ENCODE data around the gene MAD1L1.
A peak's percentile ranks its signal among the peaks of the same experiment; 100 is the strongest.

Gene MAD1L1

GRCh38 chr7:2108071-2108455 lies 124.7 kb downstream of the MAD1L1 start:
- DNase-seq (ENCODE audit: low spot score): no peak
- peaks cover 13% of the 10 kb centered on the region for H3K4me1 ChIP-seq (ENCODE audit: insufficient read depth, poor library complexity, severe bottlenecking)
- H3K36me3 ChIP-seq (ENCODE audit: low read depth): no peaks in the 10 kb centered on the region
- H3K9me3 ChIP-seq (ENCODE audit: severe bottlenecking): no peaks in the 10 kb centered on the region
- no peak for ATAC-seq (ENCODE audit: low read depth)
- no peak overlapping the region for H3K4me3 ChIP-seq (ENCODE audit: severe bottlenecking)
- H3K27ac ChIP-seq (ENCODE audit: poor library complexity, severe bottlenecking): no peak overlapping the region
- no peaks in the 10 kb centered on the region for H3K27me3 ChIP-seq (ENCODE audit: insufficient read depth, poor library complexity, severe bottlenecking)
- no peak for TF ChIP-seq CTCF (IDR thresholded peaks at IDR 0.05; ENCODE audit: poor library complexity, severe bottlenecking)

- Histone ChIP-seq H3K27me3 (ENCODE audit: insufficient read depth, poor library complexity, severe bottlenecking) (no peaks in the 10 kb centered on the region), H3K27ac (ENCODE audit: poor library complexity, severe bottlenecking) (no peak overlapping the region), H3K9me3 (ENCODE audit: severe bottlenecking) (no peaks in the 10 kb centered on the region), H3K36me3 (ENCODE audit: low read depth) (no peaks in the 10 kb centered on the region), H3K4me3 (ENCODE audit: severe bottlenecking) (no peak overlapping the region), H3K4me1 (ENCODE audit: insufficient read depth, poor library complexity, severe bottlenecking) (peaks cover 13% of the 10 kb centered on the region)
- ATAC-seq (ENCODE audit: low read depth) (no peak), DNase-seq (ENCODE audit: low spot score) (no peak)
- TF ChIP-seq CTCF (IDR thresholded peaks at IDR 0.05; ENCODE audit: poor library complexity, severe bottlenecking): no peak
Observed at GRCh38 chr7:2107386-2108070, 125.2 kb downstream of the MAD1L1 start.

- ATAC-seq (ENCODE audit: low read depth): peak; percentile 82
- peaks cover 13% of the 10 kb centered on the region for H3K4me1 ChIP-seq (ENCODE audit: insufficient read depth, poor library complexity, severe bottlenecking)
- DNase-seq (ENCODE audit: low spot score): peak; percentile 90
- no peak overlapping the region for H3K4me3 ChIP-seq (ENCODE audit: severe bottlenecking)
- no peaks in the 10 kb centered on the region for H3K36me3 ChIP-seq (ENCODE audit: low read depth)
- TF ChIP-seq CTCF (IDR thresholded peaks at IDR 0.05; ENCODE audit: poor library complexity, severe bottlenecking): no peak
- no peaks in the 10 kb centered on the region for H3K27me3 ChIP-seq (ENCODE audit: insufficient read depth, poor library complexity, severe bottlenecking)
- no peaks in the 10 kb centered on the region for H3K9me3 ChIP-seq (ENCODE audit: severe bottlenecking)
- no peak overlapping the region for H3K27ac ChIP-seq (ENCODE audit: poor library complexity, severe bottlenecking)
Observed at GRCh38 chr7:2106924-2107323, 125.8 kb downstream of the MAD1L1 start.

DNA sequence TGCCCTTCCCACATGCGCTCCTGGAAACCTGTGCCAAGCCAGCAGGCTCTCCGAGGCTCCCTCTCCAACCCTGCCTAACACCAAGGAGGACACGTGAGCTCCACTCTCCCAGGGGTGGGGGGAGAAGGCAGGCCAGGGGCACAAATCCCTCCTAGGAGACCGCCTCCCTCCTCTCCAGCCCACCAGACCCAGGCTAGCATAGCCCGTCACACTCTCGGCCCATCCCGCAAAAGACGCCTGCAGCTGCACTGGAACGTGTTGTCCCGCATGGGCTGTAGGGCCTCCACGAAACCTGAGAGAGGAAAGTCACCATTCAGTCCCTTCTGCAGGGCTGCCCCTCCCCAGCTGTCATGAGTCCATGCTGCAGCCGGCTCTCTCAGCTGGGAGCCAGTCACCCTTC lies 126.3 kb downstream of the MAD1L1 start:
- H3K27me3 ChIP-seq (ENCODE audit: insufficient read depth, poor library complexity, severe bottlenecking): no peaks in the 10 kb centered on the region
- no peak overlapping the region for H3K4me3 ChIP-seq (ENCODE audit: severe bottlenecking)
- ATAC-seq (ENCODE audit: low read depth) (no peak), DNase-seq (ENCODE audit: low spot score) (no peak)
- peaks cover 13% of the 10 kb centered on the region for H3K4me1 ChIP-seq (ENCODE audit: insufficient read depth, poor library complexity, severe bottlenecking)
- TF ChIP-seq CTCF (IDR thresholded peaks at IDR 0.05; ENCODE audit: poor library complexity, severe bottlenecking): no peak
- no peaks in the 10 kb centered on the region for H3K9me3 ChIP-seq (ENCODE audit: severe bottlenecking)
- H3K27ac ChIP-seq (ENCODE audit: poor library complexity, severe bottlenecking): no peak overlapping the region
- no peaks in the 10 kb centered on the region for H3K36me3 ChIP-seq (ENCODE audit: low read depth)

GRCh38 chr7:2105917-2106316 lies 126.8 kb downstream of the MAD1L1 start:
- ATAC-seq (ENCODE audit: low read depth): no peak
- Histone ChIP-seq H3K9me3 (ENCODE audit: severe bottlenecking) (no peaks in the 10 kb centered on the region), H3K4me3 (ENCODE audit: severe bottlenecking) (no peak overlapping the region), H3K27ac (ENCODE audit: poor library complexity, severe bottlenecking) (no peak overlapping the region), H3K27me3 (ENCODE audit: insufficient read depth, poor library complexity, severe bottlenecking) (no peaks in the 10 kb centered on the region), H3K4me1 (ENCODE audit: insufficient read depth, poor library complexity, severe bottlenecking) (peaks cover 13% of the 10 kb centered on the region), H3K36me3 (ENCODE audit: low read depth) (no peaks in the 10 kb centered on the region)
- no peak for DNase-seq (ENCODE audit: low spot score)
- no peak for TF ChIP-seq CTCF (IDR thresholded peaks at IDR 0.05; ENCODE audit: poor library complexity, severe bottlenecking)

Data from RWPE2 (cell line).